ENCODE results near the gene AQP9.

GRCh38 chr15:58201516-58201915, 63.3 kb downstream of the AQP9 start:
- TF ChIP-seq CTCF (IDR thresholded peaks at IDR 0.05; ENCODE audit: insufficient read depth, low read depth, low read length) (no peak), EZH2 (IDR thresholded peaks at IDR 0.05; ENCODE audit: insufficient read depth, low read length) (no peak)
